HCT116 (cell line): ENCODE data around the gene SCD5. TPM values are rescaled to one million over a fixed set of nuclear protein-coding genes. Genes with fewer than 3 reads are reported as not detected.

Source experiments
- ATAC-seq: fragments of 200-7000 bp; cut with Tn5 transposase; 2 replicates; pipeline ENCODE4 v1.9.1; 2020; ENCODE audit warnings: mild to moderate bottlenecking, moderate library complexity
- BruUV-seq: library from RNA; stranded (reverse); fragments of 400-500 nt; replicated peaks from 2 replicates; lab custom pipeline; 2021; lab: Mats Ljungman, UMichigan
- CTCF ChIA-PET: fragments of 300-600 bp; sonication (Branson Sonifier 250); formaldehyde crosslinking; loops from one replicate; lab custom pipeline; 2021; ENCODE audit warnings: antibody characterized with exemption; lab: Charles Lee
- POLR2A ChIA-PET: fragments of 300-600, 350-600 bp; sonication (Branson Sonifier 250); formaldehyde crosslinking; loops from one replicate; lab custom pipeline; 2021; ENCODE audit warnings: antibody characterized with exemption; lab: Charles Lee
- RAD21 ChIA-PET, 2 experiments: fragments of 300-600 bp; sonication (Branson Sonifier 250); formaldehyde crosslinking; loops; one replicate each; lab custom pipeline; 2023; ENCODE audit warnings: low total read pairs in 2 of 2; ENCODE audit not compliant: uncharacterized antibody in 2 of 2, unreplicated experiment in 2 of 2, low non-redundant PET in 1 of 2; lab: Charles Lee
- DNase-seq: peaks from one replicate; pipeline ENCODE4 v3.0.0-alpha.2; 2010; ENCODE audit warnings: low read depth, low spot score
- H2AFZ ChIP-seq: fragments of 200-600 bp; shearing (Covaris generic), sonication (generic); 2 replicates; pipeline ENCODE4 v1.6.1; 2017; ENCODE audit warnings: low read depth, mixed run types, mixed read lengths, antibody characterized with exemption, low read length; ENCODE audit not compliant: poor library complexity, severe bottlenecking
- H3K27ac ChIP-seq: 2 replicates; pipeline ENCODE4 v1.5.1; 2012; ENCODE audit warnings: low read depth, low read length
- H3K27me3 ChIP-seq: fragments of 200-600 bp; sonication (generic); 2 replicates; pipeline ENCODE4 v1.6.1; 2016; ENCODE audit warnings: mixed run types, low read length, mixed read lengths; ENCODE audit not compliant: insufficient read depth
- H3K36me3 ChIP-seq, 2 experiments: fragments of 200-500 bp in 1 of 2; fragments of 200-600 bp in 1 of 2; sonication (Bioruptor generic) in 1 of 2; sonication (generic) in 1 of 2; 2 replicates each; pipeline versions ENCODE4 v1.5.1 to v1.6.1; 2014 to 2016; ENCODE audit warnings: low read length in 2 of 2, inconsistent platforms in 1 of 2, mixed read lengths in 1 of 2, mixed run types in 1 of 2; ENCODE audit not compliant: insufficient read depth in 2 of 2, control insufficient read depth in 1 of 2
- H3K4me1 ChIP-seq, 2 experiments: fragments of 200-600 bp in 1 of 2; sonication (generic) in 1 of 2; 2 replicates each; pipeline versions ENCODE4 v1.5.1 to v1.6.1; 2012 to 2017; ENCODE audit warnings: low read length in 2 of 2, inconsistent platforms in 1 of 2, mild to moderate bottlenecking in 1 of 2, mixed read lengths in 1 of 2, mixed run types in 1 of 2, moderate library complexity in 1 of 2; ENCODE audit not compliant: insufficient read depth in 2 of 2, control insufficient read depth in 1 of 2
- H3K4me2 ChIP-seq: fragments of 200-600 bp; sonication (generic); 2 replicates; pipeline ENCODE4 v1.6.1; 2017; ENCODE audit warnings: mixed run types, low read length, mixed read lengths
- H3K4me3 ChIP-seq, 2 experiments: fragments of 200-600 bp in 1 of 2; sonication (generic) in 1 of 2; replicated peaks in 1 of 2; 2 replicates each; pipeline ENCODE4 v1.5.1; 2011 to 2016; ENCODE audit warnings: low read length in 2 of 2, control low read depth in 1 of 2, low read depth in 1 of 2, mild to moderate bottlenecking in 1 of 2, mixed read lengths in 1 of 2, mixed run types in 1 of 2
- H3K79me2 ChIP-seq: fragments of 200-600 bp; sonication (generic); 2 replicates; pipeline ENCODE4 v1.6.1; 2017; ENCODE audit warnings: mild to moderate bottlenecking, mixed run types, low read length, moderate library complexity, mixed read lengths; ENCODE audit not compliant: insufficient read depth
- H3K9ac ChIP-seq: fragments of 200-600 bp; sonication (generic); 2 replicates; pipeline ENCODE4 v1.6.1; 2016; ENCODE audit warnings: low read length, mixed read lengths
- H3K9me2 ChIP-seq: fragments of 200-600 bp; sonication (generic), shearing (Covaris generic); 2 replicates; pipeline ENCODE4 v1.6.1; 2017; ENCODE audit warnings: mixed run types, mild to moderate bottlenecking, moderate library complexity; ENCODE audit not compliant: insufficient read depth
- H3K9me3 ChIP-seq, 2 experiments: fragments of 200-500 bp in 1 of 2; fragments of 200-600 bp in 1 of 2; sonication (Bioruptor generic) in 1 of 2; sonication (generic) in 1 of 2; 2 replicates each; pipeline ENCODE4 v1.6.1; 2014 to 2017; ENCODE audit warnings: low read length in 2 of 2, mixed read lengths in 2 of 2, inconsistent platforms in 1 of 2, low read depth in 1 of 2, mild to moderate bottlenecking in 1 of 2, mixed run types in 1 of 2, moderate library complexity in 1 of 2; ENCODE audit not compliant: control insufficient read depth in 1 of 2, insufficient read depth in 1 of 2
- H4K20me1 ChIP-seq: fragments of 200-600 bp; sonication (generic), shearing (Covaris generic); 2 replicates; pipeline ENCODE4 v1.6.1; 2017; ENCODE audit warnings: mixed run types, mild to moderate bottlenecking, moderate library complexity; ENCODE audit not compliant: insufficient read depth
- CBX3 ChIP-seq: IDR thresholded peaks from 2 replicates; pipeline ENCODE4 v1.6.1; 2012; ENCODE audit warnings: low read depth
- CEBPB ChIP-seq: IDR thresholded peaks from 2 replicates; pipeline ENCODE4 v1.6.1; 2012; ENCODE audit warnings: low read depth
- JUND ChIP-seq: IDR thresholded peaks from 2 replicates; pipeline ENCODE4 v1.6.1; 2012
- SP1 ChIP-seq: IDR thresholded peaks from 2 replicates; pipeline ENCODE4 v1.6.1; 2012; ENCODE audit warnings: low read depth
- SRF ChIP-seq: IDR thresholded peaks from 2 replicates; pipeline ENCODE4 v1.6.1; 2012; ENCODE audit warnings: low read depth
- intact Hi-C: fragments of 100-400 bp; cut with micrococcal nuclease; formaldehyde crosslinking; loops from 2 replicates; pipeline ENCODE4 v1.10.0; 2022
- total RNA-seq: library from RNA; stranded (reverse); gene quantifications from one replicate; pipeline ENCODE4 v1.2.1, GENCODE V29; 2021; ENCODE audit not compliant: unreplicated experiment

The SCD5 gene
- total RNA-seq, 1 experiment from 2014 or later = 21.7 TPM

DNA sequence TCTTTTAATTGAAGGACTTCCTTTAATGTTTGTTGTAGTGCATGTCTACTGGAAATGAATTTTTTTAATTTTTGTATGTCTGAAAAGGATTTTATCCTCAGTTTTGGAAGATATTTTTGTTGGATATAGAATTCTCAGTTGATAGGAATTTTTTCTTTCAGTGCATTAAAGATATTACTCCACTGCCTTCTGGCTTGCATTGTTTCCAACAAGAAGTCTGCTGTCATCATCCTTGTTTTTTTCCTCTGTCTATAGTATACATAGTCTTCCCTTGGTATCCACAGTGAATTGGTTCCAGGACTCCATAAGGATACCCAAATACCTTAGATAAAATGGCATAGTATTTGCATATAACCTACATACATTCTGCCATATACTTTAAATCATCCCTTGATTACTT is 33.5 kb downstream of the SCD5 start:
- Histone ChIP-seq H3K4me1 (no peaks in the 10 kb centered on the region), H3K9me2 (no peaks in the 10 kb centered on the region), H3K9ac (no peak overlapping the region), H3K9me3 (peaks cover 6 to 15% of the 10 kb centered on the region in 2 experiments; a peak in 3 of 4 replicates), H3K27ac (no peak overlapping the region), H3K36me3 (no peaks in the 10 kb centered on the region), H3K4me2 (no peak overlapping the region), H3K27me3 (no peaks in the 10 kb centered on the region), H3K79me2 (no peaks in the 10 kb centered on the region), H4K20me1 (no peaks in the 10 kb centered on the region), H3K4me3 (no peak overlapping the region), H2AFZ (no peak overlapping the region)
- ATAC-seq (no peak), DNase-seq (no peak)
- ChIA-PET RAD21 (no interaction called here), POLR2A (no interaction called here), CTCF (no interaction called here)
- intact Hi-C loops = no loop called here
- BruUV-seq = no TSS peak
- TF ChIP-seq CBX3 (peak; percentile 87; the same call in 1 of the 2 replicates), JUND (no peak), SRF (no peak)

DNA sequence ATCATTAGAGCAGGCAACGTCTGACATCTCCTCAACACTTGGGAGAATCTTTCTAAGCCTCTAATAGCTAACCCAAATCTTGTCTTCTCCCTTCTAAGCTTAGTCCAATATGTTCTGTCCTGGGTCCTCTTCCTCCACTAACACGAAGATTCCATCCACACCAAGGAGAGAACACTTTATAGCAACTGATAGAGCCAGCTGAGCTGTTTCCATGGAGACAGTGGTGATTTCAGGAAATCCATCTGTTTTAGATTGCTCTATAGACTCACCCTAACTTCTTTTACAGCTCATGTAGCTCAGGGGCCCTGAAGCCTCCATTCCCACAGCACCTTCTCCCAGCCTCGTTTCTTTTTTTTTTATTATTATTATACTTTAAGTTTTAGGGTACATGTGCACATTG is 37.4 kb downstream of the SCD5 start:
- CTCF ChIA-PET = no interaction called here
- RAD21 ChIA-PET = no interaction called here
- POLR2A ChIA-PET = no interaction called here

More for the DNA sequence above, 37.4 kb downstream of the SCD5 start:
- intact Hi-C loops = no loop called here
- Histone ChIP-seq H3K27ac (no peak overlapping the region), H3K9me2 (no peaks in the 10 kb centered on the region), H3K36me3 (no peaks in the 10 kb centered on the region), H2AFZ (no peak overlapping the region), H3K4me1 (no peaks in the 10 kb centered on the region), H3K4me2 (no peak overlapping the region), H3K9ac (no peak overlapping the region), H3K27me3 (no peaks in the 10 kb centered on the region), H3K4me3 (no peak overlapping the region), H4K20me1 (no peaks in the 10 kb centered on the region), H3K9me3 (peaks cover 6 to 15% of the 10 kb centered on the region in 2 experiments; a peak in 3 of 4 replicates), H3K79me2 (no peaks in the 10 kb centered on the region)
- ATAC-seq = no peak
- TF ChIP-seq SP1 = no peak
- TF ChIP-seq CEBPB = no peak
- no peak for DNase-seq
- no TSS peak for BruUV-seq
